Measurements from ENCODE around the gene OR5F1.

GRCh38 chr11:56013805-56014204, 19.4 kb upstream of the OR5F1 start:
- TF ChIP-seq, protein P1, sequence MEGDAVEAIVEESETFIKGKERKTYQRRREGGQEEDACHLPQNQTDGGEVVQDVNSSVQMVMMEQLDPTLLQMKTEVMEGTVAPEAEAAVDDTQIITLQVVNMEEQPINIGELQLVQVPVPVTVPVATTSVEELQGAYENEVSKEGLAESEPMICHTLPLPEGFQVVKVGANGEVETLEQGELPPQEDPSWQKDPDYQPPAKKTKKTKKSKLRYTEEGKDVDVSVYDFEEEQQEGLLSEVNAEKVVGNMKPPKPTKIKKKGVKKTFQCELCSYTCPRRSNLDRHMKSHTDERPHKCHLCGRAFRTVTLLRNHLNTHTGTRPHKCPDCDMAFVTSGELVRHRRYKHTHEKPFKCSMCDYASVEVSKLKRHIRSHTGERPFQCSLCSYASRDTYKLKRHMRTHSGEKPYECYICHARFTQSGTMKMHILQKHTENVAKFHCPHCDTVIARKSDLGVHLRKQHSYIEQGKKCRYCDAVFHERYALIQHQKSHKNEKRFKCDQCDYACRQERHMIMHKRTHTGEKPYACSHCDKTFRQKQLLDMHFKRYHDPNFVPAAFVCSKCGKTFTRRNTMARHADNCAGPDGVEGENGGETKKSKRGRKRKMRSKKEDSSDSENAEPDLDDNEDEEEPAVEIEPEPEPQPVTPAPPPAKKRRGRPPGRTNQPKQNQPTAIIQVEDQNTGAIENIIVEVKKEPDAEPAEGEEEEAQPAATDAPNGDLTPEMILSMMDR (IDR thresholded peaks at IDR 0.05; ENCODE audit: low read length) = no peak
- TF ChIP-seq EZH2 (optimal IDR thresholded peaks at IDR 0.05; ENCODE audit: low read depth, low read length) = no peak
- TF ChIP-seq EZH2phosphoT487 (IDR thresholded peaks at IDR 0.05; ENCODE audit: low read length) = no peak

Data from MM.1S (cell line).